GM12878 (cell line): ENCODE results near the gene ZNF148.

ENCODE experiments used
- CEBPB ChIP-seq, 2 experiments: fragments of 150-350 bp in 1 of 2; IDR thresholded peaks; 2 replicates each; pipeline ENCODE4 v1.6.1; 2012 to 2014; ENCODE audit warnings: low read depth in 2 of 2, low read length in 2 of 2, borderline replicate concordance in 1 of 2, inconsistent platforms in 1 of 2
- CTCF ChIP-seq, 3 experiments: IDR thresholded peaks in 2 of 3; conservative IDR thresholded peaks in 1 of 3; 2 replicates each; pipeline ENCODE4 v1.5.1; 2011; ENCODE audit warnings: low read depth in 3 of 3, low read length in 3 of 3, mild to moderate bottlenecking in 3 of 3, control low read depth in 2 of 3, moderate library complexity in 2 of 3, inconsistent platforms in 1 of 3, mixed read lengths in 1 of 3; ENCODE audit not compliant: control insufficient read depth in 2 of 3, insufficient read depth in 1 of 3; ENCODE audit errors: extremely low read depth in 1 of 3
- EP300 ChIP-seq, 2 experiments: fragments of 150-350 bp in 1 of 2; IDR thresholded peaks; 2 replicates each; pipeline ENCODE4 v1.6.1; 2011 to 2012; ENCODE audit warnings: low read depth in 2 of 2, low read length in 2 of 2, borderline replicate concordance in 1 of 2, improper control_type of control experiment in 1 of 2, inconsistent platforms in 1 of 2; ENCODE audit not compliant: control insufficient read depth in 1 of 2
- EZH2 ChIP-seq: IDR thresholded peaks from 2 replicates; pipeline ENCODE4 v1.6.1; 2012; ENCODE audit warnings: low read depth, mild to moderate bottlenecking, control low read depth, inconsistent platforms, low read length, borderline replicate concordance; ENCODE audit not compliant: control insufficient read depth
- IRF5 ChIP-seq: fragments of 450-650 bp; IDR thresholded peaks from 2 replicates; pipeline ENCODE4 v1.6.1; 2017; ENCODE audit warnings: borderline replicate concordance
- POLR2A ChIP-seq: IDR thresholded peaks from 2 replicates; pipeline ENCODE4 v1.6.1; 2011; ENCODE audit warnings: low read depth, mild to moderate bottlenecking, low read length
- POLR2AphosphoS5 ChIP-seq: IDR thresholded peaks from 2 replicates; pipeline ENCODE4 v1.6.1; 2011; ENCODE audit warnings: mild to moderate bottlenecking, low read length, inconsistent platforms
- RBBP5 ChIP-seq: fragments of 200-600 bp; sonication (generic); conservative IDR thresholded peaks from 2 replicates; pipeline ENCODE4 v1.6.1; 2016
- SIN3A ChIP-seq: IDR thresholded peaks from 2 replicates; pipeline ENCODE4 v1.6.1; 2012; ENCODE audit warnings: low read depth, low read length, improper control_type of control experiment
- TCF7 ChIP-seq: IDR thresholded peaks from 2 replicates; pipeline ENCODE4 v1.6.1; 2014; ENCODE audit warnings: antibody characterized with exemption, borderline replicate concordance

- TF ChIP-seq CTCF (IDR thresholded peaks at IDR 0.05 in 2 of 3, conservative IDR thresholded peaks at IDR 0.05 in 1 of 3; ENCODE audit: control insufficient read depth in 2 of 3, extremely low read depth in 1 of 3, insufficient read depth in 1 of 3, low read depth in 3 of 3, low read length in 3 of 3) (no peak), POLR2A (no peak), SIN3A (no peak), RBBP5 (no peak), EP300 (IDR thresholded peaks at IDR 0.05; ENCODE audit: borderline replicate concordance in 1 of 2, control insufficient read depth in 1 of 2, low read depth in 2 of 2, low read length in 2 of 2) (no peak), CEBPB (IDR thresholded peaks at IDR 0.05; ENCODE audit: borderline replicate concordance in 1 of 2, low read depth in 2 of 2, low read length in 2 of 2) (no peak), IRF5 (no peak), EZH2 (no peak), TCF7 (no peak), POLR2AphosphoS5 (no peak)
Measured at GRCh38 chr3:125334675-125335560, 40.2 kb downstream of the ZNF148 start.
